BE2C (cell line): ENCODE measurements around the gene NELFE.

Experiments used
- DNase-seq: peaks from one replicate; pipeline ENCODE4 v3.0.0-alpha.2; 2020
- H3K27me3 ChIP-seq: fragments of 250-450 bp; sonication (Bioruptor Pico); 2 replicates; pipeline ENCODE4 v1.5.1; 2020; ENCODE audit warnings: mild to moderate bottlenecking
- H3K36me3 ChIP-seq: fragments of 250-450 bp; sonication (Bioruptor Pico); 2 replicates; pipeline ENCODE4 v1.5.1; 2020; ENCODE audit warnings: mild to moderate bottlenecking
- H3K4me1 ChIP-seq: fragments of 250-450 bp; sonication (Bioruptor Pico); 2 replicates; pipeline ENCODE4 v1.5.1; 2020
- H3K4me3 ChIP-seq: 2 replicates; pipeline ENCODE4 v1.5.1; 2011; ENCODE audit warnings: low read depth, low read length
- H3K9me3 ChIP-seq: fragments of 250-450 bp; sonication (Bioruptor Pico); 2 replicates; pipeline ENCODE4 v1.5.1; 2020
- TF ChIP-seq, protein P1 (sequence below): IDR thresholded peaks from 2 replicates; pipeline ENCODE4 v1.5.1; 2012; ENCODE audit warnings: mild to moderate bottlenecking, low read depth, low read length

The NELFE gene

DNA sequence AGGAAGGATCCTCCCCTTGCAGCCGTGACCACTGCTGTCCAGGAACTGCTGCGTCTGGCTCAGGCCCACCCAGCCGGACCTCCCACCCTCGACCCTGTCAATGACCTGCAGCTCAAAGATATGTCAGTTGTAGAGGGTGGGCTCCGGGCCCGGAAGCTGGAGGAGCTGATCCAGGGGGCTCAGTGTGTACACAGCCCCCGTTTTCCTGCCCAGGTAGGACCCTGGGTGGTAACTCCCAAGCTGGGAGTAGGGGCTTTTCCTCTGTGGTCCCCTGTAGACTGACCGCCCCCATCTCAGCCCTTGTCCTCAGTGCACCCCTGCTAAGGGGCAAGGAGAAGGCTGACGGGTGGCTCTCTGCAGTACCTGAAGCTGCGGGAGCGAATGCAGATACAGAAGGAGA is 9.6 kb upstream of the NELFE start:
- Histone ChIP-seq H3K4me1 (no peaks in the 10 kb centered on the region), H3K9me3 (no peaks in the 10 kb centered on the region), H3K4me3 (no peak overlapping the region), H3K36me3 (peaks cover 49% of the 10 kb centered on the region), H3K27me3 (no peaks in the 10 kb centered on the region)
- no peak for DNase-seq
- TF ChIP-seq, protein P1, sequence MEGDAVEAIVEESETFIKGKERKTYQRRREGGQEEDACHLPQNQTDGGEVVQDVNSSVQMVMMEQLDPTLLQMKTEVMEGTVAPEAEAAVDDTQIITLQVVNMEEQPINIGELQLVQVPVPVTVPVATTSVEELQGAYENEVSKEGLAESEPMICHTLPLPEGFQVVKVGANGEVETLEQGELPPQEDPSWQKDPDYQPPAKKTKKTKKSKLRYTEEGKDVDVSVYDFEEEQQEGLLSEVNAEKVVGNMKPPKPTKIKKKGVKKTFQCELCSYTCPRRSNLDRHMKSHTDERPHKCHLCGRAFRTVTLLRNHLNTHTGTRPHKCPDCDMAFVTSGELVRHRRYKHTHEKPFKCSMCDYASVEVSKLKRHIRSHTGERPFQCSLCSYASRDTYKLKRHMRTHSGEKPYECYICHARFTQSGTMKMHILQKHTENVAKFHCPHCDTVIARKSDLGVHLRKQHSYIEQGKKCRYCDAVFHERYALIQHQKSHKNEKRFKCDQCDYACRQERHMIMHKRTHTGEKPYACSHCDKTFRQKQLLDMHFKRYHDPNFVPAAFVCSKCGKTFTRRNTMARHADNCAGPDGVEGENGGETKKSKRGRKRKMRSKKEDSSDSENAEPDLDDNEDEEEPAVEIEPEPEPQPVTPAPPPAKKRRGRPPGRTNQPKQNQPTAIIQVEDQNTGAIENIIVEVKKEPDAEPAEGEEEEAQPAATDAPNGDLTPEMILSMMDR: no peak

DNA sequence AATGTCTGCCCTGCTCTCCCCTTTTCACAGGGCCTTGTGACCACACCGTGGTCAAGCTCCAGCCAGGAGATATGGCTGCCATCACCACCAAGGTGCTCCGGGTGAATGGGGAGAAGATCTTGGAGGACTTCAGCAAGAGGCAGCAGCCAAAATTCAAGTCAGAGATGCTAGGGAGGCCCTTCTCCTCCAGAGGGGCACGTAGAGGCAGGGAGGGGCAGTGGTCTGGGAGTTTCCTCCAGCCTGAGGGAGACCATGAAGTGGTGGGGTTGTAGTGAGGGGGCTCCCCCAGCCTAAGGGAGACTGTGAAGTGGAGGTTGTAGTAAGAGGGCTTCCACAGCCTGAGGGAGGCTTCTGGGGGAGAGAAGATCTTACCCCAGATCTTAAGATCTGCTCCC is 9.2 kb upstream of the NELFE start:
- Histone ChIP-seq H3K4me1 (no peaks in the 10 kb centered on the region), H3K36me3 (peaks cover 49% of the 10 kb centered on the region), H3K27me3 (no peaks in the 10 kb centered on the region), H3K9me3 (no peaks in the 10 kb centered on the region), H3K4me3 (no peak overlapping the region)
- TF ChIP-seq, protein P1: no peak
- DNase-seq: no peak

DNA sequence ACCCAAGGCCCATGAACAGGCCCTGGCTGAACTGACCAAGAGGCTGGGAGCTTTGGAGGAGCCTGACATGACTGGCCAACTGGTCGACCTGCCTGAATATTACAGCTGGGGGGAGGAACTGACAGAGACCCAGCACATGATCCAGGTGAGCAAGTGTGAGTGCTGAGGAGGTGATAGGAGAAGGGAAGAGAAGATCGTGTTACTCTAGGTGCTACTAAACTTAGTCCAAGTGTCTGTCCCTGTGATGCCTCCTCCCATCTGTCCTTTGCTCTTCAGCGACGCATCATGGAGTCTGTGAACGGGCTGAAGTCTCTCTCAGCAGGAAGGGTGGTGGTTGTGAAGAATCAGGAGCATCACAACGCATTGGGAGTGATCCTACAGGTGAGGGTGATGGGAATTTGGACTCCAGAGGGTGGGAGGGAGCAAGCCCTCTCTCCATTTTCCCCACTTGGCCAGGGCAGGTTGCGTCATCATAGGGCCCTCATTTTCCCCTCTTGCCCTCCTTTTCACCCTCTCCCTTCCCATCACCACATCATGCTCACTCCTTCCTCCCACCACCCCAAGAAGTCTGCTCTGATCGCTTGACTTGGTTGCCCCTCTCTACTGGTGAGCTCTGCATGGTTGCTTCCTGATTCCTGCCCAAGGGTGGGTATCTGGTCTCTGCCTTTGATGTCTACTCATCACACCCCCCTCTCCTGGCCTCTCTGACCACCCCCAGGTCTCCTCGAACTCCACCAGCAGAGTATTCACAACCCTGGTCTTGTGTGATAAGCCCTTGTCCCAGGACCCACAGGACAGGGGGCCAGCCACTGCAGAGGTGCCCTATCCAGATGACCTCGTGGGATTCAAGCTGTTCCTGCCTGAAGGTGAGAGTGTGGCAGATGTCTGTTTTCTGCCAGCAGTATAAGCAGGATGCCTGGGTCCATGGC is 8.5 kb upstream of the NELFE start:
- Histone ChIP-seq H3K4me3 (no peak overlapping the region), H3K9me3 (no peaks in the 10 kb centered on the region), H3K4me1 (no peaks in the 10 kb centered on the region), H3K36me3 (peaks cover 49% of the 10 kb centered on the region), H3K27me3 (no peaks in the 10 kb centered on the region)
- TF ChIP-seq, protein P1: no peak
- DNase-seq: no peak

DNA sequence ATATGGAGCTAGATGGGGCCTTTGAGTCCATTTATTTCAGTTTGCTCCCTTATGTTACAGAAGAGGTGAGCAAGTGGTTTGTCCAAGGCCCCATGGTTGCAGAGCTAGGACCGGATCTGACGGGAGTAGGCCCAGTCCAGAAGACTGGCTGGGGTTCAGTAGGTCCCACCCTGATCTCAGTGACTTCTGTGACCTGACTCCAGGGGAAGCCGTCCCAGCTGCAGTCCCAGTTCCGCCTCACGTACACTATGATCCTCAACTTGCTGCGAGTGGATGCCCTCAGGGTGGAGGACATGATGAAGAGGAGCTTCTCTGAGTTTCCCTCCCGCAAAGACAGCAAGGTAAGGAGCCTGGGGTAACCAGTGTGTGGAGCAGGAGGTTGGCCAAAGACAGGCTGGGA is 7.7 kb upstream of the NELFE start:
- TF ChIP-seq, protein P1: no peak
- H3K4me3 ChIP-seq: no peak overlapping the region
- no peaks in the 10 kb centered on the region for H3K4me1 ChIP-seq
- no peaks in the 10 kb centered on the region for H3K9me3 ChIP-seq
- no peaks in the 10 kb centered on the region for H3K27me3 ChIP-seq
- H3K36me3 ChIP-seq: peaks cover 51% of the 10 kb centered on the region
- no peak for DNase-seq

DNA sequence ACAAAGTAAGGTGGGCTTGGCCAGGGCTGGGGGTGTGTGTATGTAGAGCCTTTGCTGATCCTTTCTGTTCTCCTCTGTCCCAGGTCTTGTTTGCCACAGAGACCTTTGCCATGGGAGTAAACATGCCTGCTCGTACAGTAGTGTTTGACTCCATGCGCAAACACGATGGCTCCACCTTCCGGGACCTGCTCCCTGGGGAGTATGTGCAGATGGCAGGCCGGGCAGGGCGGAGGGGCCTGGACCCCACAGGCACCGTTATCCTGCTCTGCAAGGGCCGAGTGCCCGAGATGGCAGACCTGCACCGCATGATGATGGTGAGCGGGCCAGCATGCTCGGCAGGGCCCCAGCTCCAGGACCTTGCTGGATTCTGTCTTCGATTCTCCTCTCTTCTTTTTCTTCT is 6.9 kb upstream of the NELFE start:
- H3K4me1 ChIP-seq: no peaks in the 10 kb centered on the region
- DNase-seq: no peak
- no peaks in the 10 kb centered on the region for H3K9me3 ChIP-seq
- H3K36me3 ChIP-seq: peaks cover 57% of the 10 kb centered on the region
- TF ChIP-seq, protein P1: no peak
- H3K4me3 ChIP-seq: no peak overlapping the region
- no peaks in the 10 kb centered on the region for H3K27me3 ChIP-seq

DNA sequence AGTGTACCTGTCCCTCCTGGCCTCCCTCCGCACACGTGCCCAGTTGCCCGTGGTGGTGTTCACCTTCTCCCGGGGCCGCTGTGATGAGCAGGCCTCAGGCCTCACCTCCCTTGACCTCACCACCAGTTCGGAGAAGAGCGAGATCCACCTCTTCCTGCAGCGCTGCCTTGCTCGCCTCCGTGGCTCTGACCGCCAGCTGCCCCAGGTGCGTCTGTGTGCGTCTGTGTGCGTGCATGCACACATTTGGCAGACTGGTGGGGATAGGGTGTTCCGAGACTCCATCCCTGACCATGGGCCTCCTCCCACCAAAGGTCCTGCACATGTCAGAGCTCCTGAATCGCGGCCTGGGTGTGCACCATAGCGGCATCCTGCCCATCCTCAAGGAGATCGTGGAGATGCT is 5.2 kb upstream of the NELFE start:
- no peaks in the 10 kb centered on the region for H3K9me3 ChIP-seq
- no peak overlapping the region for H3K4me3 ChIP-seq
- TF ChIP-seq, protein P1: no peak
- H3K27me3 ChIP-seq: no peaks in the 10 kb centered on the region
- no peaks in the 10 kb centered on the region for H3K4me1 ChIP-seq
- no peak for DNase-seq
- H3K36me3 ChIP-seq: peaks cover 47% of the 10 kb centered on the region
